HG02571 (cell line): ENCODE results near the gene KRTAP12-1.

ENCODE experiments used
- ATAC-seq: cut with Tn5 transposase; IDR thresholded peaks from one replicate; pipeline ENCODE4 v1.9.1; 2021; ENCODE audit warnings: mild to moderate bottlenecking, moderate library complexity; ENCODE audit not compliant: unreplicated experiment

The KRTAP12-1 gene

DNA sequence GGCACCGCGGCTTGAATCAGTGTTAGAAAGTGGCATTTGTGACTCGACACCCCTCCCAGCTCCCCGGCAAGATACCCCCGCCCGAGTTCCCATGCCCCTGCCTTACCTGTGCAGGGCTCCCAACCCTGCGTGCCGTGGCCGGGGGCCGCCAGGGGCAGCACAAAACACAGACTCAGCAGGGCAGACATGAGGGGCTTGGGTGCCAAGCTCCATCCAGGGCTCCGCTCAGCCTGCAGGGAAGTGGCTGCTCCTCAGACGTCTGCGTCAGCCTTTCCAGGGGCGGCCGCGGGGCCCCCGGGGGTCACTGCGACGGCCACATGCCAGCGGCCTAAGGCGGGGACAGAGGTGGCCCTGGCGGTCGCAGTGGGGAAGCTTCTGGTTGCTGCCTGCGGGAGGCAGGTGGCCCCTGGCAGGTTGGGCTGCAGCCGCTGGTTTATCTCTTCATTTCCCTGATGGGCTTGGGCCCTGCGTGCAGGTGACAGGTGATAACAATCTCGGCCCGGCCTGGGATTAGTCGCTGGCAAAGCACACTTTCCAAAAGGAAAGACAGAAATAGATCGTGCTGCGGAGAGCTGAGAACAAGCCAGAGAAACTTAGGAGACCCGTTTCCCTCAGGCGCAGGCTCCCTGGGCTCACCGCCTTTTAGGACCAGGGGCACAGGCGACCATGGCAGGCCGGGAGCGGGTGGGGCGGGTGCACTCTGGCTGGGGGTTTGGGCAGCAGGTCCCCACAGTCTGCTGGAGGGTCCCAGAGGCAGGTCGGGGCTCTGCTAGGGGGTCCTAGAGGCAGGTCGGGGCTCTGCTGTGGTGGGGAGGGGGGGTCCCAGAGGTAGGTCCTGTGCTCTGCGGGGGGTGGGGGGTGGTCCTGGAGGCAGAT lies 29.6 kb upstream of the KRTAP12-1 start, which contains the start of gene TSPEAR:
Gene TSPEAR, minus strand, starts transcription at position 246 of the 876 bp plus-strand sequence. Its CDS starts 58 bp downstream, at position 188.
- no peak for ATAC-seq

DNA sequence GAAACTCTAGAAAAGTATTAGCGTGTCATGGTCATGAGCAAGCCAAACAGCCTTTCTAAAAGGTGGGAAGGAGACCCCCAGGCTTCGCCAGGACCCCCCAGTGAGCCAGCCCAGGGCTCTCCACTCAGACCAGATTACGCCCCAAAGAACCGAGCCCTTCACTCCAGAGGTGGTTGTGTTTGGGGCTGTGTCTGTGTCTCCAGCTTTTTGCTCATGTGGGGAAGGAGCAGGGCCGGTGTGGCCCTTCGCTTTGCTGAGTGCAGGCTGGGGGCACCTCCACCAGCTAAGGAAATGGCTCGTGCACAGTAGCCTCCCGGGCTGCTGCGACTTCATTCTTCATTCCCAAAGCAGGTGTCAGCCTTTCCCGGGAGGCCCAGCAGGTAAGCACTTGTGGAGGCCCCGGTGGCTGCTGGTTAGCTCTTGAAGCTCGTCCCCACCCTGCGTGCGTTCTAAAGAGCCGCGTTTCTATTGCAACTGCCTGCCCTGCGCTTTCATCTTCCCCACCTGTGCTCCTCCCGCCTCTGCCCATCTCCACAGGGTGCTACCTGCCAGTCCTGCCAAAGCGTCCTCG lies 28.9 kb upstream of the KRTAP12-1 start:
- no peak for ATAC-seq

- ATAC-seq: no peak
Observed at GRCh38 chr21:44710294-44710665, 28.3 kb upstream of the KRTAP12-1 start.

DNA sequence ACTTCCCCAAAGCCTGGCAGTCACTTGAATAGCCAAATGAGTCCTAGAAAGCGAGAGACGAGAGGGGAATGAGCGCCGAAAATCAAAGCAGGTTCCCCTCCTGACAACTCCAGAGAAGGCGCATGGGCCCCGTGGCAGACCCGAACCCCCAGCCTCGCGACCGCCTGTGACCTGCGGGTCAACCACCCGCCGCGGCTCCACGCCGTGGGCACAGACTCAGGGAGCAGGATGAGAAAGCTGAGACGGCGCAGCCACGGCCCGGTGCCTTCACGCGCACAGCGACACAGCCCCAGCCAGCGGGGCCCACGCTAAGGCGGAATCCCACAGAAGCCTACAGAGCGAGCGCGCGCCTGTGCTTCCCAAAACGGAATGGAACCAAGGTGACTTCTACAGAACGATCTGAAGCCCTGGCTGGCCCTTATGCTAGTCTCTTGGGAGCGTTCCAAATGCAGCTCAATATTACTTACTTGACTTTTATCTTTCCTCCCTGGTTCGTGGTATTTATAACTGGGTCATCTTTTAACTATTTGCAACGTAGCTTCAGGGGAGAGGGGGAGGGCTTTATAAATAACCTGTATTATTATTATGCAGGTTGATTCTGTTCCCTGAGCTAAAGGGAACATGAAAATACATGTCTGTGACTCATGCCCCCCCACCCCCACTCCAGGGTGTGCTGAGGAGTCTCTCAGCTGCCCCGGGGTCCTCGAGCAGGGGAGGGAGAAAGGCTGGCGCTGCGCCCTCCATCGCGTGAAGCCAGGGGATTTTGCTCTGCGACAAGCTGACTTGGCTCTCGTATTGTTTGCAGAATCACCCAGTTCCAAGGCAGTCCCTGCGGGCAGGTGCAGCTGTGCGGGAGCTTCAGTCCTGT lies 27.7 kb upstream of the KRTAP12-1 start:
- ATAC-seq: no peak

GRCh38 chr21:44708866-44709425 lies 27.0 kb upstream of the KRTAP12-1 start:
- no peak for ATAC-seq

GRCh38 chr21:44708213-44708865 lies 26.4 kb upstream of the KRTAP12-1 start:
- ATAC-seq: no peak

DNA sequence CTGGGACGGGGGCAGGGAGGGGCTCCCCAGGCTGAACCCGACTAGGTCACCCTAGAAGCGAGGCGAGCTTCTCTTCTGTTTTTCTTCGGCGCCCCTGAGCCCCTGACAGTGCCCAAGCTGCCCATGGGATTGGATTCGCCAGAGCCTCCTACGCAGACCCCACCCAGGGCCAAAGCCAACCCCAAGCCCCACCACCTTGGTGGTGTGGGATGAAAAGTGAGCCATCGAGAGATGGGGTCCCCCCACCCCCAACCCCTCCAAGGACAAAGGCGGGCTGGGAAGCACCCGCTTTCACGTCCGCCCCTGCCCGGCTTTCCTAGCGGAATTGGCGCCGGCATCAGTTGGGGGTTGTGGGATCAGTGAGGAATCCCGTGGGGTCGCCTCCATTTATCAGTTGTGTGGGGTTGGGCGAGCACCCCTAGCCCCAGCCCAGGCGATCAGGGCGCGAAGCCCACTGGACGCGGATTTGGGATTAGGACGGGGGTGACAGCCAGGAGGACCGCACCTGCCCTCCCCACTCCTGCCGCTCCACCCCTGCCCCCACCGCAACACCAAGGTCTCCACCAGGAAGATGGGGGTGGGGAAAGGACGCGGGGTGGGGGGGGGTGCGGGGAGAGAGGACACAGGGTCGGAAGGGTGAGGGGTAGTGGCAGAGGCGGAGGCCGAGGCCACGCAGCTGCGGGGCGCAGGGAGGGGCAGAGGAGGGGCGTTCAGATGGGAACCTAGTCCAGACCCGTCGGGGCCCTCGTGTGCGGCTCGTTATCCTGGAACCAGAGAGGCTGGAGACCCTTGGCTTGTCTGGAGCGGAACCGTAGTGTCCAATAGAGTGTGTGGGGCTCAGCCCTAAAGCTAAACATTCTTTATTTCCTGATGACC lies 25.0 kb upstream of the KRTAP12-1 start:
- no peak for ATAC-seq

GRCh38 chr21:44706026-44706705 lies 24.2 kb upstream of the KRTAP12-1 start:
- no peak for ATAC-seq

GRCh38 chr21:44704636-44705001 lies 22.7 kb upstream of the KRTAP12-1 start:
- no peak for ATAC-seq

GRCh38 chr21:44703731-44704635 lies 22.0 kb upstream of the KRTAP12-1 start:
- ATAC-seq: no peak

DNA sequence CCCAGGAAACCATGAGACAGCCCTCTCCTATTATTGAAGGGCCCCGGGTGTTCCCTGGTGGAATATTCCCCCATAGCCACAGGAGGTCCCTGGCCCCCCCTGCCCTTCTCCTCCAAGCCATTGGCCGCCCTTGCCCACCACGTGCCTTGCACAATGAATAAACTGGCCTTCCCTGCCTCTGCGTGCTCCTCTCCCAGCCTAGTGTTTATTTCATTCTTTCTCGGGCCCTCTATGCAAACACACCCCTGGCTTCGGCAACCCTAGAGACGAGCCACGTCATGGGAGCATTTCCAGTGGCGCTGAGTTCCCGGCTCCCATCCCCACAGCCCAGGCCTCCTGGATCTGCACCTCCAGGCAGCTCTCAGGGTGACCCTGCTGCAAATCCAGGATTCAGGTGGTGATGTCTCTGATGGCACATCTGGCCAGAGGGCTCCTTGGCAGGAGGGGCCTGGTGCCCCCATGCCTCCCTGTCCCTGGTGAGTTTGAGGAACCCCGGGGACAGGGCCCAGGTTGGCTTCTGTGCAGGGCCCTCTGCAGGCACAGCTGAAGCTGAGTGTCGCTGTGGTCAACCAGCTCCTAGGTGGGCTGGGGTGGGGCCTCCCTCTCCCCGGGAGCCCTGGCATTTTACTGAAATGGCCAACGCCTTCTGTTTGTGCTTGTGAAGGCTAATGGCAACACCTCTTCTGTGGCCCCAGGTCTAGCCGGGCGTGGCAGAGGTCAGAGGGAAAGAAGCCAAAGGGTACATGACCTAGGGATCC lies 21.2 kb upstream of the KRTAP12-1 start:
- no peak for ATAC-seq

GRCh38 chr21:44702111-44702972 lies 20.4 kb upstream of the KRTAP12-1 start:
- no peak for ATAC-seq

DNA sequence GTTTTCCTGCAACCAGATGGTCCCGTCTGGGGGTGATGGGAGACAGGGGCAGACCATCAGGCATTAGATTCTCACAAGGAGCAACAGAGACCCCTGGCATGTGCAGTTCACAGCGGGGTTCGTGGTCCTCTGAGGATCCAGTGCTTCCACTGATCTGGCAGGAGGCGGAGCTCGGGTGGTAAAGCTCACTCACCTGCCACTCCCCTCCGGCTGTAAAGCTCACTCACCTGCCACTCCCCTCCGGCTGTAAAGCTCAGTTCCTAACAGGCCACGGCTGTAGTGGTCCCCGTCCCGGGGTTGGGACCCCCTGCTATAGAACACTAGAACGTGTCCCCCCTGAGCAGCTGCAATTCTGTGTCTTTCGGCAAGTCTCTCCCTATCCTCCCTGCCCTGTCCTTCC lies 19.6 kb upstream of the KRTAP12-1 start:
- no peak for ATAC-seq

- no peak for ATAC-seq
Observed at GRCh38 chr21:44701023-44701400, 19.0 kb upstream of the KRTAP12-1 start.

- ATAC-seq: no peak
Observed at GRCh38 chr21:44700101-44701022, 18.4 kb upstream of the KRTAP12-1 start.
